Ishikawa (cell line): Measurements from ENCODE around the gene OR51V1.

Experiments used
- CEBPB ChIP-seq: IDR thresholded peaks from 2 replicates; pipeline ENCODE4 v1.6.1; 2012
- CREB1 ChIP-seq: IDR thresholded peaks from 2 replicates; pipeline ENCODE4 v1.6.1; 2012; ENCODE audit warnings: low read depth
- EGR1 ChIP-seq: IDR thresholded peaks from 2 replicates; pipeline ENCODE4 v1.6.1; 2012
- EP300 ChIP-seq: IDR thresholded peaks from 2 replicates; pipeline ENCODE4 v1.6.1; 2012; ENCODE audit warnings: borderline replicate concordance
- FOXM1 ChIP-seq: IDR thresholded peaks from 2 replicates; pipeline ENCODE4 v1.6.1; 2012; ENCODE audit warnings: low read depth, borderline replicate concordance
- MAX ChIP-seq: IDR thresholded peaks from 2 replicates; pipeline ENCODE4 v1.6.1; 2012
- NFIC ChIP-seq: IDR thresholded peaks from 2 replicates; pipeline ENCODE4 v1.6.1; 2012
- RAD21 ChIP-seq: IDR thresholded peaks from 2 replicates; pipeline ENCODE4 v1.6.1; 2012; ENCODE audit warnings: low read depth
- REST ChIP-seq: IDR thresholded peaks from 2 replicates; pipeline ENCODE4 v1.6.1; 2012; ENCODE audit warnings: low read depth, mild to moderate bottlenecking
- TAF1 ChIP-seq: IDR thresholded peaks from 2 replicates; pipeline ENCODE4 v1.6.1; 2012; ENCODE audit warnings: low read depth, mild to moderate bottlenecking
- TCF12 ChIP-seq: IDR thresholded peaks from 2 replicates; pipeline ENCODE4 v1.6.1; 2012; ENCODE audit warnings: low read depth
- TEAD4 ChIP-seq: IDR thresholded peaks from 2 replicates; pipeline ENCODE4 v1.6.1; 2012
- USF1 ChIP-seq: IDR thresholded peaks from 2 replicates; pipeline ENCODE4 v1.6.1; 2012
- YY1 ChIP-seq: IDR thresholded peaks from 2 replicates; pipeline ENCODE4 v1.6.1; 2012; ENCODE audit warnings: low read depth
- ZBTB7A ChIP-seq: IDR thresholded peaks from 2 replicates; pipeline ENCODE4 v1.6.1; 2012; ENCODE audit warnings: low read depth

The OR51V1 gene

GRCh38 chr11:5210376-5210885 lies 9.9 kb upstream of the OR51V1 start:
- TF ChIP-seq MAX (no peak), NFIC (no peak), TAF1 (no peak), TEAD4 (no peak), CREB1 (no peak)

- TF ChIP-seq TCF12, result no peak
- no peak for TF ChIP-seq FOXM1
- TF ChIP-seq RAD21, result peak; percentile 70
- no peak for TF ChIP-seq MAX
- TF ChIP-seq TAF1, result no peak
These were observed 4.3 kb upstream of the OR51V1 start for GRCh38 chr11:5204787-5205186.

GRCh38 chr11:5203366-5203765 lies 2.9 kb upstream of the OR51V1 start:
- no peak for TF ChIP-seq REST
- TF ChIP-seq RAD21, result no peak
- TF ChIP-seq TEAD4, result no peak
- no peak for TF ChIP-seq USF1
- no peak for TF ChIP-seq CREB1
- no peak for TF ChIP-seq TCF12
- TF ChIP-seq ZBTB7A, result no peak

- TF ChIP-seq EP300 (no peak), NFIC (no peak), RAD21 (no peak), MAX (no peak), CREB1 (no peak), TCF12 (no peak), EGR1 (no peak), REST (no peak), FOXM1 (no peak), CEBPB (no peak), TAF1 (no peak), TEAD4 (no peak), ZBTB7A (no peak), YY1 (no peak)
These were observed 2.2 kb downstream of the OR51V1 start for GRCh38 chr11:5198285-5198684.

- no peak for TF ChIP-seq TEAD4
- no peak for TF ChIP-seq REST
- TF ChIP-seq MAX, result no peak
- no peak for TF ChIP-seq CEBPB
- no peak for TF ChIP-seq CREB1
- no peak for TF ChIP-seq ZBTB7A
- TF ChIP-seq FOXM1, result no peak
- TF ChIP-seq NFIC, result no peak
- TF ChIP-seq TCF12, result no peak
- no peak for TF ChIP-seq TAF1
- no peak for TF ChIP-seq RAD21
- TF ChIP-seq YY1, result no peak
- no peak for TF ChIP-seq USF1
- TF ChIP-seq EGR1, result no peak
- TF ChIP-seq EP300, result no peak
These were observed 2.9 kb downstream of the OR51V1 start for GRCh38 chr11:5197536-5197935.
